HG03108 (cell line): Measurements from ENCODE around the gene ATG14.
"Not testable (repeated sequence)": the region's sequence is repeated elsewhere in the genome, so short reads cannot be mapped to it uniquely, and the experiment has no call there.

Source experiments
- ATAC-seq: cut with Tn5 transposase; IDR thresholded peaks from one replicate; pipeline ENCODE4 v1.9.1; 2021; ENCODE audit warnings: moderate library complexity; ENCODE audit not compliant: unreplicated experiment

ATG14 gene

DNA sequence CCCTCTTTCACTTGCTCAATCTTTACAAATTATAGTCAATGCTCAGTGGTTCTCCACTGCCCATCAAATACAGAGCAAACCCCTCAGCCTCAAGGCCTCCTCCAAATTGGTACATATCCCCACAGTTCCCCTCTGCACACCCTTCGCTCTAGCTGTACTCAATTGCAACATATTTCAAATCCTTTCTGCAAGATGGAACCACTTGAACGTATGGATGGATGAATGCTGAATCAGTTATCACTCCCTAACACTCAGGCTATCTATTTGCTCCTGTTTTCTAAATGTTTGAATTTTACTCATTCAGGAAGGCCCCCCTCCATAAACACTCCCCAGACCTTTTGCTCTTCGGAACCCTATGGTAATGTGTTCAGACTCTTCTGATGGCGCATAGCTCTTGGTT, 24.5 kb downstream of the ATG14 start:
- no peak for ATAC-seq

DNA sequence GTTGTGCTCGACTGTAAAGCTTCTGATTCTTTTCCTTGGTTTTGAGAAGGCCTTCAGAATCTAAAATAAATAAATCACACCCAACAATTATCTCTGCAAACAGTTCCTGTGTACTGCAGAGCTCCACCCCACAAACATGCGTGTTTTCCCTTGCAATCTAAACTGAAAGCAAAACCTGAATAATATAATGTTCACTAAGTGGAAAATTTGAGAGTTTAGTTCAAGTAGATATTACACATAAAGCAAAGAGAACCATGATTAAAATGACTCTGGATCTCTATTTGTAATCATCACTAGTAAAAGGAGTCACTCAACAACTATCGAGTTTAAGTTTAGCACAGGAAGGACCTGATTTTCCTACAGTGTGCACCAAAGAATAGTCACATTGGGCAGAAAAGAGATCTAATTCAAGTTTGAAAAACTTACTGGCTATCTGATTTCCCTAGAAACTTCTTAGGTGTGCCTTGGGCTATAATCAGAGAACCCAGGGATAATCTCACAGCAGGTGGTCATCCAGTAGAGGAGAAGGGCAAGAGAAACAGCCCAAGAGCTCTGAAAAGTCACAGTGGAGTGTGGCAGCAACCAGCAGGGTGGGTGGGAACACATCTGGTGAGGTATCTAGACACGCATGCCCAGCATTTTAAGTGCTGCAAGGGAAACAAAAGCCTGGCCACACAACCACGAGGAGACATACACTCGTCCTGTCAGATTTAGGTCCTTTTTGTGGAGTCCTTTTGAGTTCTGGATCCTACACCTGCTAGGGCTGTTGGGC, 25.4 kb downstream of the ATG14 start:
- no peak for ATAC-seq

GRCh38 chr14:55384536-55384935, 27.1 kb downstream of the ATG14 start:
- ATAC-seq: no peak

DNA sequence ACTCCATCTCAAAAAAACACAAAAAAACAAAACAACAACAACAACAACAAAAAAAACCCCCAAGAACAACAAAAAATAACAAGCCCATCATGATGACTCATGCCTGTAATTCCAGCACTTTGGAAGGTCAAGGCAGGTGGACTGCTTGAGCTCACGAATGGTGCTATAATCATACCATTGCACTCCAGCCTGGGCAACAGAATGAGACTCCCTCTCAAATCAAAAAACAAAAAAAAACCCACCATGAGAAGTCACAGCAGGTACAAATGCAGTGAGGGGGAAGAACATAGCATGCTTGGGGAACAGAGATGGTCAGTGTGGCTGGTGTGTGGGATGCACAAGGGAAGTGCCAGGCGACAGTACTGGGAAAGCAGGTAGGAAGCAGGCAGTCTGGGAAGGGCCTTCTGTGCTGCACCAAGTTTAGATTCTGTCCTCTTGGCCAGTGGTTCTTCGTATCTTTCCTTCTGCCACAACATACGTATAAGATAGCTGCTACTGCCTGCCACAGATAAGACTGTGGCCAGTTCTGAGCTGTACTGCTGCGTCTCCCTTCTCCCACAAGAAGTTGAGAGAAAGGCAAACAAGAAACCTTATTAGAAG, 28.0 kb downstream of the ATG14 start:
- ATAC-seq: no peak

- not testable (repeated sequence) for ATAC-seq
These were observed 28.6 kb downstream of the ATG14 start for GRCh38 chr14:55383056-55383466.

- ATAC-seq: no peak
These were observed 29.1 kb downstream of the ATG14 start for GRCh38 chr14:55382483-55382882.

DNA sequence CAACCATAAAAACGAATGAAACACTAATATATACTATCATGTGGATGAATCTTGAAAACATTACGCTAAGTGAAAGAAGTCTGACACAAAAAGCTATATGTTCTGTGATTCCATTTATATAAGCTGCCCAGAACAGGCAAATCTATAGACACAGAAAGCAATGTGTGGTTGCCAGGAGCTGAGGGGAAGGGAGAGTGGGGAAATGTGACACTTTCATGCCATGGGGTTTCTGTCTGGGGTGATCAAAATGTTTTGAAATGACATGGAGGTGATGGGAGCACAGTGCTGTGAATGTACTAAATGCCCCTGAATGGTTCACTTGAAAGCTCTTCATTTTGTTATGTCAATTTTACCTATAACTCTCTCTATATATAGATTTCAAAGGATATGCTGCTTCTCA, 30.1 kb downstream of the ATG14 start:
- no peak for ATAC-seq

- ATAC-seq: no peak
These were observed 30.6 kb downstream of the ATG14 start for GRCh38 chr14:55381040-55381439.

- ATAC-seq: no peak
These were observed 34.4 kb downstream of the ATG14 start for GRCh38 chr14:55377236-55377635.

DNA sequence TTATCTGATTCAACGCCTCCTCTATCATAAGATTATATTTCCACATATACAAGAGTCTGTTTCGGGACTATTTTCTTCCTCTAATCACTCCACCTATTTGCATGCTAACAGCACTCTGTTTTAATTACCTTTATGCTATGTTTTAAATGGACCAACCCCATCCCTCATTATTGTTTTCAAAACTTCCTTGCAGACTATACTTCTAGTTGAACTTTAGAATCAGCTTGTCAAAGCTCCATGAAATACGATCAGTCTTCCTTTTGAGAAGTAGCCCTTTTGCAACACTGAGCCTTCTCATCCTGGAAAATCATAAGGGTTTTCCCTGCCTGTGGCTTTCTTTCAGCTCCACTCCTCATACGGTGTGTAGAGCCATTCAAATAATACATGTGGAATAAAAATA, 36.9 kb downstream of the ATG14 start:
- ATAC-seq: no peak

DNA sequence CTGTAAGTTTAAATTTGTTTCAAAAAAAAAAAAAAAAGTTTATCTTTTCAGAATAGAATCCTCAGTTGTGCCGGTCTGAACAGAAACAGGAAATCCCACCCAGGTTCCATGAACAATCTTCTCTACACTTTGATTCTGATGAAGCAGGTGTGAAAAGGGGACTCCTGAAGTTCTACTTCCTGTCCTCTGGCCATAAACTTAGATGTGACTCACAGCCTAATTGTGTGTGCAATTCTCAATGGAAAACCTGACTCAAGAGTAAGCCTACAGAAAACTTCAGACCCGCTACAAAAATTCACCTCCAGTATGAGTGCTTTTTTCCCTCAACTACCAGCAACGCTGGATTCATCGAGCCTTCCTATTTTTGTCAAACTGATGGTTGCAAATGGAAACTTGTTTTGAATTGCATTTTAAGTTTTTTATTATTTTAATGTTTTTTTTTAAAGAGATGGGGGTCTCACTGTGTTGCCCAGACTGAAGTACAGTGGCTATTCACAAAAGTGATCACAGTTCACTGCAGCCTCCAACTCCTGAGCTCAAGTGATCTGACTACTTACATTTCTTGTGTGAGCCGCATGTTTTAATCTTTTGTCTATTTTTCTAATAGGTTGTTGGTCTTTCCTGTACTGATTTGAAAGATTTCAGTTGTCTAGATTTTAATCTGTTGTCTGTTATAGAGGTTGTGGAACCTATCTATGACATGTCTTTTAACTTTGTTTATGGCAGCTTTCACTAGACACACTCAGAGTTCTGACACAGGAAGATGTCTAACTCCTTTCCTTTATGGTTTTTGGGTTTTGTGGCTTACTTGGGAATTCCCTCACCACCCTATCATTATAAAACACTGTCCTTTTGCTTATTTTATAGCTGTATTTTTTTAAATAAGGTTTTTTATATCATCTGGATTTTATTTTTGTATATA, 37.6 kb downstream of the ATG14 start:
- ATAC-seq: no peak

GRCh38 chr14:55372825-55373224, 38.8 kb downstream of the ATG14 start:
- no peak for ATAC-seq

- ATAC-seq: no peak
These were observed 39.2 kb downstream of the ATG14 start for GRCh38 chr14:55372423-55372822.

DNA sequence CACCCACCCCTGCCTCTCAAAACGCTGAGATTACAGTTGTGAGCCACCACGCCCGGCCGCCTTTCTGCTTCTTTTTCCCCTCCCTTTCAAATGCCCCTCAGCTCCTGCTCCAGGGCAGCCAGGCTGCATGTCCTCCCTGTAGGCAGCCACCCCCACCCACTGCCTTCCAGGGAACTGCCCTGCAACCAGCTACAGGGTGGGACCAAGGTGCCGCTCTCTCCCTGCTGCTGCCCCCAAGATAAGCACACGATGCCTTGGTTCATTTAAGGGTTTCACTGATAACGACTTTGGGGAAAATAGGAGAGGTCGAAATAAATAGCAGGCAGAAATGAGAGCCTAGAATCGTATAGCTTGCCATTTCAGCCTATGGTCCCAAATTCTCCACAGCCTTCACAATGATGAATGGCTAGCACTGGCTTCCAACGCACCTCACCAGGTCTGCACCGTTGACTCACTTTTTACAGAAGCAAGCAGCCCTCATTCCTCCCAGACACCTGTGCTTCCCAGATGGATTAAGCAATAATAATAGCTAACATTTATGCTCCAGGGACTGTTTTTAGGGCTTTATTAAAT, 40.7 kb downstream of the ATG14 start:
- ATAC-seq: no peak

DNA sequence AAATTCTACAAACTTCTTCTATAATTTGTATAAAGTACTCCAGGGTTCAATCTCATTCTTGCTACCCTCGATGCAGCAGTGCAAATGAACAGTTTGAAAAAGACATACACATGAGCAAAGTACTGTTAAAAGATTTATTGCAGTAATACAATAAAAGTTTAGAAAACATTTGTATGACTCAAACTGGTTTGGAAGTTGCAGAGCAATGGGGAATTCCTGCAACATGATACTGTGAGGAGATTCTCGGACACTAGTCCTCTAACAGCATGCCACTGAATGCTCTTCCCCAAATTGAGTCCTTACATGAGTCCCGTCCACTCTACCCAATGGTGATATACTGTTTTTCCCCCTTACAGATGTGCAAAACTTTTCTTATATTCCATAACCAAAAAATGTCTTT, 45.4 kb downstream of the ATG14 start:
- no peak for ATAC-seq

- no peak for ATAC-seq
These were observed 50.4 kb downstream of the ATG14 start for GRCh38 chr14:55361190-55361589.

- no peak for ATAC-seq
These were observed 52.3 kb downstream of the ATG14 start for GRCh38 chr14:55359307-55359706.

GRCh38 chr14:55356913-55357312, 54.7 kb downstream of the ATG14 start:
- no peak for ATAC-seq

DNA sequence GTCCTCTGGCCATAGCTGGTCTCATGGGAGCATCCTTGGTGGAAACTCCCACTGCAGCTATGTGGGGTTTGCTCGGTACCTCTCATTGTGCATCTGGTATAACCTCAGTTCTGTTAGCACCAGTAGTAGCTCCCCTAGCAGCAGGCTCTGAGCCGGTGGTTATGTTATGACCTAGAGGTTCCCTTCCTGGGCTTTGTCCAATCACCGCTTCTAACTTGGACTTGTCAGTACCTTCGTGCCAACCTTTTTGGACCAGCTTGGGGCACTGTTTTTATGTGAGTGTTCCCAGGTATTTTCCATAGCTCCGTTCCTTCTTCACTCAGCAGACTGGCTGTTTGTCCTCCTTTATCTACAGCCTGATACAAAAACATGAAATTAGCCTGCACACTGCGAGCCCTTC, 55.7 kb downstream of the ATG14 start:
- ATAC-seq: no peak

DNA sequence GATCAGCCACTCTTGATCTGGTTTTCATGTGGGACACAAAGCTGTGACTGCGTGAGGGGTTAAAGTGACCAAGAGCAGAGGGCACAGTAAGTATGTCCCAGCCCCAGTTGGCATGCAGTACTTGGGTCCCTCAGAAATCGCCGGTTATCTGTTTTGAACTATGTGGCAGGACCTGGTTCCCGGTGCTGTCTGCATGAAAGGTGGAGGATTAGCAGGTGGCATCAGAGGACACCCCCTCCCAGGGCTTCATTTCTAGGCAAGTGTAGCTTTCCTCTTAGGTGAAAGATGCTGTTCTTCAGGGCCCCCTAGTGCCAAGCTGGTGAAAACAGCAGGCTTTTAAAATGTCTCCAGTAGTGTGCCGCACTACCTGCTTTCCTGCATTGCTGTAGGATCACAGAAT, 57.1 kb downstream of the ATG14 start:
- no peak for ATAC-seq

- ATAC-seq: no peak
These were observed 57.8 kb downstream of the ATG14 start for GRCh38 chr14:55353686-55354467.
